Measurements from ENCODE around the gene KIAA0753. TPM values are rescaled to one million over a fixed set of nuclear protein-coding genes. Genes with fewer than 3 reads are reported as not detected.

The KIAA0753 gene
- total and polyA plus RNA-seq, 2 of the 8 experiments (the other 6 are each of a cell fraction or from before 2014, with no cell fraction given) = 5.0 to 27.1 TPM

DNA sequence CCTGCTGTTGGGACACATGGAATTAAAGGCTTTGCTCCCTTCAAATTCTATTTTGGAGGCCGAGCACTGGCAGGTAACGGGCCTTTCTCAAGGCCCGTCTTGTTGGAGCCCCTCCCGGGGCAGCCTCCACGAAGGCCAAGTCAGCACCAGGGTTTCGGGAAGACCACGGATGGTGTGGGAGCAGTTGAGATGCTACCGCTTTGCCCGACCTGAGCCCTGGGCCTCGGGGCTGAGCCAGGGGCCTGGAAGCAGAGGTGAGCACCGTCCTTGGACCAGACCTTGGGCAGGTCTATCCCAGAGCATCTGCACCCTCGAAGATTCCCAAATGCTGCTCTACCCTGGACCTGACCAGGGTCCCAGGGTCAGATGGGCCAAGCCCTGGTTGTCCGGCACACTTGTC lies 34.1 kb upstream of the KIAA0753 start:
- Histone ChIP-seq H3K9ac (replicated peaks in 1 of 4; ENCODE audit: extremely low read depth in 1 of 4, low read depth in 3 of 4, low read length in 3 of 4) (no peak overlapping the region), H3K27ac (ENCODE audit: low read depth, low read length) (no peak overlapping the region), H3K4me1 (replicated peaks in 1 of 4; ENCODE audit: control insufficient read depth in 3 of 4, insufficient read depth in 4 of 4, low read length in 3 of 4) (no peaks in the 10 kb centered on the region; a peak in 1 of 7 replicates), H3K14ac (ENCODE audit: insufficient read length) (no peak overlapping the region), H3K4me2 (ENCODE audit: insufficient read depth in 1 of 2, low read depth in 2 of 2, low read length in 2 of 2) (no peak overlapping the region), H3K18ac (ENCODE audit: extremely low read depth, low read length) (no peak overlapping the region), H3K79me1 (ENCODE audit: low read depth, low read length) (no peaks in the 10 kb centered on the region), H3K36me3 (ENCODE audit: control insufficient read depth in 2 of 4, insufficient read depth in 4 of 4, low read length in 3 of 4) (no peaks in the 10 kb centered on the region), H4K8ac (ENCODE audit: extremely low read depth, insufficient read depth, low read length) (peak overlapping the region; percentile 17; the same call in 1 of the 2 replicates), H3K23ac (ENCODE audit: insufficient read length) (no peak overlapping the region), H4K5ac (ENCODE audit: insufficient read length, low read depth, low read length) (no peak overlapping the region), H3K9me3 (ENCODE audit: insufficient read depth in 2 of 2, low read depth in 1 of 2, low read length in 1 of 2) (no peaks in the 10 kb centered on the region), H3K4ac (replicated peaks; ENCODE audit: insufficient read length, low read depth, low read length) (no peak overlapping the region), H2AFZ (ENCODE audit: low read length) (no peak overlapping the region), H3K79me2 (ENCODE audit: control insufficient read depth in 1 of 2, insufficient read depth in 2 of 2, low read length in 2 of 2) (no peaks in the 10 kb centered on the region), H3K56ac (replicated peaks; ENCODE audit: insufficient read length, low read depth, low read length) (no peak overlapping the region), H2BK120ac (replicated peaks; ENCODE audit: low read depth, low read length) (no peak overlapping the region), H3K23me2 (ENCODE audit: low read depth, low read length) (no peaks in the 10 kb centered on the region), H3K27me3 (replicated peaks in 1 of 4; ENCODE audit: control insufficient read depth in 3 of 4, extremely low read depth in 1 of 4, insufficient read depth in 3 of 4, low read length in 3 of 4) (no peaks in the 10 kb centered on the region), H3K4me3 (ENCODE audit: extremely low read depth in 1 of 4, insufficient read depth in 2 of 4, low read depth in 3 of 4, low read length in 4 of 4) (no peak overlapping the region), H2BK15ac (ENCODE audit: low read length) (no peak overlapping the region), H2BK5ac (ENCODE audit: low read depth, low read length) (no peak overlapping the region), H2AK5ac (ENCODE audit: low read depth, low read length) (no peak overlapping the region), H2BK12ac (ENCODE audit: low read depth, low read length) (no peak overlapping the region), H2BK20ac (ENCODE audit: low read length) (no peak overlapping the region), H4K91ac (replicated peaks; ENCODE audit: insufficient read length, low read length) (no peak overlapping the region), H4K20me1 (replicated peaks in 1 of 2; ENCODE audit: control insufficient read depth in 1 of 2, insufficient read depth in 2 of 2, low read length in 2 of 2) (no peaks in the 10 kb centered on the region)
- DNase-seq (ENCODE audit: low read depth in 1 of 2, low spot score in 2 of 2) (no peak), FAIRE-seq (no peak)
- TF ChIP-seq FOSL1 (IDR thresholded peaks at IDR 0.05; ENCODE audit: insufficient read depth, low read depth, low read length) = no peak
- TF ChIP-seq POU5F1 (IDR thresholded peaks at IDR 0.05; ENCODE audit: low read depth, low read length) = no peak
- TF ChIP-seq CTCF (IDR thresholded peaks at IDR 0.05; ENCODE audit: control extremely low read depth in 1 of 3, insufficient read depth in 1 of 3, low read depth in 1 of 3, low read length in 3 of 3) = no peak
- ChIA-PET POLR2A (ENCODE audit: partially characterized antibody) (no interaction called here), CTCF (ENCODE audit: partially characterized antibody) (interaction anchor here (1.1 to 1.3 kb wide), 3 partner anchors 27 to 169 kb away, joined by 3 to 4 read pairs (median 4); no protein-coding TSS in a partner anchor)
- 91% methylated on average over 13 of the region's 13 CpGs; no CpG with 5 or more reads in 1 of the 2 experiments for WGBS, 2 experiments (ENCODE audit: extremely low coverage in 1 of 2, insufficient coverage in 1 of 2, insufficient read length in 1 of 2, insufficient replicate concordance in 2 of 2, low coverage in 1 of 2, low lambda C conversion rate in 2 of 2, missing lambda C conversion rate in 1 of 2)
